MCF 10A (cell line): ENCODE results near the gene KCNMA1. TPM values are rescaled to one million over a fixed set of nuclear protein-coding genes. Genes with fewer than 3 reads are reported as not detected.

Source experiments
- BruUV-seq: library from RNA; stranded (reverse); fragments of 400-500 nt; replicated peaks from 2 replicates; lab custom pipeline; 2021; lab: Mats Ljungman, UMichigan
- CTCF ChIA-PET: fragments of 300-600 bp; sonication (Branson Sonifier 250); formaldehyde crosslinking; extraction: SDS; loops from one replicate; lab custom pipeline; 2021; ENCODE audit warnings: antibody characterized with exemption, inconsistent platforms; lab: Yijun Ruan, JAX
- POLR2A ChIA-PET: fragments of 300-600, 350-650 bp; sonication (Branson Sonifier 250); formaldehyde crosslinking; extraction: SDS; loops from one replicate; lab custom pipeline; 2020; ENCODE audit warnings: antibody characterized with exemption, inconsistent platforms; lab: Yijun Ruan, JAX
- DNase-seq: peaks from one replicate; pipeline ENCODE4 v3.0.0-alpha.2; 2018; ENCODE audit not compliant: unreplicated experiment
- H3K27ac Mint-ChIP-seq: one replicate; pipeline ENCODE4 v1.8.0; 2022; ENCODE audit warnings: mild to moderate bottlenecking, low read depth, mixed read lengths; ENCODE audit not compliant: unreplicated experiment
- H3K27me3 Mint-ChIP-seq: one replicate; pipeline ENCODE4 v1.8.0; 2022; ENCODE audit warnings: mixed read lengths; ENCODE audit not compliant: insufficient read depth, unreplicated experiment
- H3K36me3 Mint-ChIP-seq: one replicate; pipeline ENCODE4 v1.8.0; 2022; ENCODE audit warnings: mild to moderate bottlenecking, moderate library complexity, mixed read lengths; ENCODE audit not compliant: insufficient read depth, unreplicated experiment
- H3K4me1 Mint-ChIP-seq: one replicate; pipeline ENCODE4 v1.8.0; 2022; ENCODE audit warnings: mixed read lengths; ENCODE audit not compliant: insufficient read depth, unreplicated experiment
- H3K4me3 Mint-ChIP-seq: one replicate; pipeline ENCODE4 v1.8.0; 2022; ENCODE audit warnings: mild to moderate bottlenecking, moderate library complexity, mixed read lengths; ENCODE audit not compliant: unreplicated experiment
- H3K9me3 Mint-ChIP-seq: one replicate; pipeline ENCODE4 v1.8.0; 2022; ENCODE audit warnings: mixed read lengths; ENCODE audit not compliant: unreplicated experiment
- intact Hi-C: fragments of 100-400 bp; cut with micrococcal nuclease; formaldehyde crosslinking; loops from 2 replicates; pipeline ENCODE4 v1.14.1; 2022
- total RNA-seq: library from RNA; stranded (reverse); gene quantifications from 2 replicates; pipeline ENCODE4 v1.2.3, GENCODE V29; 2022
- TF ChIP-seq, protein P1 (sequence below): fragments of 200-600 bp; IDR thresholded peaks from one replicate; pipeline ENCODE4 v1.8.0; 2022; ENCODE audit warnings: antibody characterized with exemption, mild to moderate bottlenecking; ENCODE audit not compliant: unreplicated experiment

KCNMA1 gene
- total RNA-seq, 1 experiment from 2014 or later, result 7.5 TPM

DNA sequence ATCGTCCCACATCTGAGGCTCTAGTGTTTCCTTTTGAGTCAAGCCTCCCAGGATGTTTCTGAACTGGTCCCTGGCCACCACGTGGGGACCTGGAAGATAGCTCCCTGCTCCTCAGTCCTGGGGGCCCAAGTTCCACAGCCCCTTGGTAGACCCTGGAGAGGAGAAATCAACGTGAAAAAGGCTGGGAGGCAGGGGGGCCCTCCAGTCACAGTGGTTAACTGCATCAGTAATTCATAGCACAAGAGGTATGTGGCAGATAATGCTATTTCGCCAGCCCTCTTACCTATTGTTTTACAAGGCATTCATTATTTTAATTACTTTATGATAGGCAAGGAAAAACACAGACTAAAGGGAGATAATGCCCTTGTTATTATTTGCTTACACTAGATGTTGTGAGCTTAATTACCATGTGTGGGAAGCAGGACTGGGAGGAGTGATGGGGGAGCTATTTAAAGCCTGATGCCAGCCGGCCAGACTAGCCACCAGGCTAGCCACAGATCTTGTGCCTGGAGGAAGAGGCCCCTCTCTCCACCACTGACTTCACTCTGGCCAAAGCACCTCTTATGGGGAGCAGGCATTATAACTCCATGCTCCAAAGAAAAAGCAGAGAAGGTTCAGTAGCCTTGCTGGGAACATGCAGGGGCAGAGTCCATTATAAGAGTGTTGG, 230.7 kb downstream of the KCNMA1 start:
- CTCF ChIA-PET, result interaction anchor here (0.7 to 1.2 kb wide), 3 partner anchors 172 to 241 kb away, joined by 3 read pairs; no protein-coding TSS in a partner anchor
- POLR2A ChIA-PET, result interaction anchor here (1.2 kb wide), 1 partner anchor 17 kb away, joined by 6 read pairs; no protein-coding TSS in a partner anchor
- intact Hi-C loops, result no loop called here
- H3K27me3 Mint-ChIP-seq, result no peaks in the 10 kb centered on the region
- H3K36me3 Mint-ChIP-seq, result no peaks in the 10 kb centered on the region
- peaks cover 5% of the 10 kb centered on the region for H3K9me3 Mint-ChIP-seq
- no peak for DNase-seq
- peaks cover 25% of the 10 kb centered on the region for H3K4me1 Mint-ChIP-seq
- TF ChIP-seq, protein P1, sequence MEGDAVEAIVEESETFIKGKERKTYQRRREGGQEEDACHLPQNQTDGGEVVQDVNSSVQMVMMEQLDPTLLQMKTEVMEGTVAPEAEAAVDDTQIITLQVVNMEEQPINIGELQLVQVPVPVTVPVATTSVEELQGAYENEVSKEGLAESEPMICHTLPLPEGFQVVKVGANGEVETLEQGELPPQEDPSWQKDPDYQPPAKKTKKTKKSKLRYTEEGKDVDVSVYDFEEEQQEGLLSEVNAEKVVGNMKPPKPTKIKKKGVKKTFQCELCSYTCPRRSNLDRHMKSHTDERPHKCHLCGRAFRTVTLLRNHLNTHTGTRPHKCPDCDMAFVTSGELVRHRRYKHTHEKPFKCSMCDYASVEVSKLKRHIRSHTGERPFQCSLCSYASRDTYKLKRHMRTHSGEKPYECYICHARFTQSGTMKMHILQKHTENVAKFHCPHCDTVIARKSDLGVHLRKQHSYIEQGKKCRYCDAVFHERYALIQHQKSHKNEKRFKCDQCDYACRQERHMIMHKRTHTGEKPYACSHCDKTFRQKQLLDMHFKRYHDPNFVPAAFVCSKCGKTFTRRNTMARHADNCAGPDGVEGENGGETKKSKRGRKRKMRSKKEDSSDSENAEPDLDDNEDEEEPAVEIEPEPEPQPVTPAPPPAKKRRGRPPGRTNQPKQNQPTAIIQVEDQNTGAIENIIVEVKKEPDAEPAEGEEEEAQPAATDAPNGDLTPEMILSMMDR, result no peak
- no peak overlapping the region for H3K4me3 Mint-ChIP-seq
- no peak overlapping the region for H3K27ac Mint-ChIP-seq
- BruUV-seq, result no TSS peak

DNA sequence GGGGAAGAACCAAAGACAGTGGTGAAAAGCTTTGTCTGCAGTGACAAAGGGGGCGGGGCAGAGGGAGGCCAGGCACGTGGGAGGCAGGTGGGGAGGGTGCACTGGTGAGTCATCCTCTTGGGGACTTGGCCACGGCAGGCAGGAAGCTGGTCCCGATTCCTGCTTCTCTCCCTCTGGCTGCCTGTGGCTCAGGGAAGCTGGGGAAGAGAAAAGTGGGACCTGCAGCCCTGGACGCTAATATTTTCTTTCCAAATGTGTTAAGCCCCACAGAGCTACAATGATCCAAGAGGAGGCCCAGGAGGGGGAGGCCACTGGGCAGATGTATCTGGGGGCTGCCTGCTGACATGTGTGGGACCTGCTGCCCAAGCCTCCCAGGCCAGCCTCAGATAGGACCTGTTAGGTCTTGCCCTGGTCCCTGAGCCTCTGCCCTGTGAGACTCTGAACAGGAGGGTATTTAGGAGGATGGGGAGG, 231.8 kb downstream of the KCNMA1 start:
- Mint-ChIP-seq H3K27me3 (no peaks in the 10 kb centered on the region), H3K4me3 (no peak overlapping the region), H3K36me3 (peaks cover 4% of the 10 kb centered on the region), H3K4me1 (peaks cover 23% of the 10 kb centered on the region), H3K27ac (no peak overlapping the region), H3K9me3 (peaks cover 5% of the 10 kb centered on the region)
- ChIA-PET CTCF (interaction anchor here (0.6 to 1.2 kb wide), 6 partner anchors 16 to 977 kb away, joined by 3 to 4 read pairs (median 4); no protein-coding TSS in a partner anchor), POLR2A (interaction anchor here (0.6 kb wide), 1 partner anchor 155 kb away, joined by 3 read pairs; no protein-coding TSS in a partner anchor)
- no TSS peak for BruUV-seq
- TF ChIP-seq, protein P1, result no peak
- peak; percentile 85 for DNase-seq
- intact Hi-C loops, result no loop called here

DNA sequence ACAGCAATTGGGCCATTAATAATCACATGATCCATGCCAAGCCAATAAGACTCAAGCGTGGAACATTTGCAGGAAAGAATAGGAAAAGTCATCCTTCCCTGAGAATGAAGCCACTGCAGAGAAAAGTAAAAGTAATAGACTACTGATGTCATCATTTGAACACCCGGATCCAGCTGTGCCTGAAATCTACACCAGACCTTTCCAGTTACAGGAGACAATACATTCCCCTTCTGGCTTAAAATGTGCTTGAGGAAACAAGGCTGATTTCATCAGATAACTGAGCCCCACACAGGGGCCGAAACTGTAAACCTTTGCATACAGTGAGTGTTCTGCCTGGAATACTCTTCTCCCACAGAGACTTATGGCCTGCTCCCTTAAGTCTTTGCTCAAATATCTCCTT, 232.8 kb downstream of the KCNMA1 start:
- ChIA-PET CTCF (interaction anchor here (1.0 to 1.3 kb wide), 2 partner anchors 12 to 15 kb away, joined by 4 read pairs; no protein-coding TSS in a partner anchor), POLR2A (no interaction called here)
- no peak overlapping the region for H3K4me3 Mint-ChIP-seq
- intact Hi-C loops, result no loop called here
- H3K4me1 Mint-ChIP-seq, result peaks cover 17% of the 10 kb centered on the region
- no TSS peak for BruUV-seq
- DNase-seq, result peak; percentile 12
- TF ChIP-seq, protein P1, result no peak
- peaks cover 5% of the 10 kb centered on the region for H3K9me3 Mint-ChIP-seq
- H3K36me3 Mint-ChIP-seq, result peaks cover 6% of the 10 kb centered on the region
- no peaks in the 10 kb centered on the region for H3K27me3 Mint-ChIP-seq
- no peak overlapping the region for H3K27ac Mint-ChIP-seq

DNA sequence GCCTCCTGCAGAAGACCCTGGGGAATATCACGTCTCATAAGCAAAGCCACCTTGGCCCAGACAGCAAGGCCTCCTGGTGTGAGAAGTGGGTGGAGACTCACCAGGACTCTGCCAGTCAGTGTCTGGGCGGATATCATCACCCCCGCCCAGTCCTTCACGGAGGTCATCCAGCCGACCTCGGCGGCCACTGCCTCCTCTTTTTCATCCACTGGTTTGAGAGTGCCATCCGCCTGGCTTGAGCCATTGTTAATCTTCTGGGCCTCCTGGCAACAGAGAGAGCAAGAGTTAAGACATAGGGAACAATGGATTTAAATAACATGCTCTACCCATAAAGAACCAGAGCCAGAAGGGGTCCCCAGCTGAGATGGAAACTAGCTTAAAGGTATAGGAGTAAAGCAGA, 233.8 kb downstream of the KCNMA1 start:
- ChIA-PET POLR2A (no interaction called here), CTCF (interaction anchor here (1.0 to 1.3 kb wide), 2 partner anchors 10 to 14 kb away, joined by 4 read pairs; no protein-coding TSS in a partner anchor)
- no TSS peak for BruUV-seq
- Mint-ChIP-seq H3K27me3 (no peaks in the 10 kb centered on the region), H3K36me3 (peaks cover 6% of the 10 kb centered on the region), H3K4me1 (peaks cover 17% of the 10 kb centered on the region), H3K27ac (no peak overlapping the region), H3K9me3 (peaks cover 5% of the 10 kb centered on the region), H3K4me3 (no peak overlapping the region)
- TF ChIP-seq, protein P1, result no peak
- no peak for DNase-seq
- intact Hi-C loops, result no loop called here
